Thyroid gland (tissue), 4 donors: ENCODE measurements around the gene DARS1. TPM values are rescaled to one million over a fixed set of nuclear protein-coding genes. Genes with fewer than 3 reads are reported as not detected.

Source experiments
- DNase-seq, 2 donors: peaks; one replicate each; pipeline ENCODE4 v3.0.0-alpha.2; 2019
- H3K27ac ChIP-seq, 3 donors: fragments of 200-600 bp; sonication (generic); 1 replicate in 2 of 3; 2 replicates in 1 of 3; pipeline ENCODE4 v1.5.1; 2016 to 2019; ENCODE audit warnings: mild to moderate bottlenecking in 1 of 3, moderate library complexity in 1 of 3
- H3K27me3 ChIP-seq: fragments of 200-600 bp; sonication (generic); one replicate; pipeline ENCODE4 v1.5.1; 2019
- H3K36me3 ChIP-seq, 2 donors: fragments of 200-600 bp; sonication (generic); one replicate each; pipeline ENCODE4 v1.5.1; 2016 to 2019
- H3K4me1 ChIP-seq, 2 donors: fragments of 200-600 bp; sonication (generic); one replicate each; pipeline ENCODE4 v1.5.1; 2017 to 2019
- H3K4me3 ChIP-seq, 3 donors: fragments of 200-600 bp; sonication (generic); replicated peaks in 1 of 3; 1 replicate in 2 of 3; 2 replicates in 1 of 3; pipeline ENCODE4 v1.5.1; 2016; ENCODE audit warnings: mild to moderate bottlenecking in 1 of 3
- H3K9me3 ChIP-seq: fragments of 200-600 bp; sonication (generic); one replicate; pipeline ENCODE4 v1.5.1; 2017
- CTCF ChIP-seq, 6 experiments: fragments of 200-600 bp in 3 of 6; fragments of 450-650 bp in 3 of 6; sonication (generic) in 3 of 6; IDR thresholded peaks; one replicate each; pipeline ENCODE4 v1.5.1; 2016 to 2019; ENCODE audit warnings: antibody characterized with exemption in 6 of 6, mild to moderate bottlenecking in 2 of 6, inconsistent platforms in 1 of 6, moderate library complexity in 1 of 6
- POLR2A ChIP-seq, 2 donors: fragments of 450-650 bp; IDR thresholded peaks; one replicate each; pipeline ENCODE4 v1.6.1; 2017; ENCODE audit warnings: antibody characterized with exemption in 2 of 2, mild to moderate bottlenecking in 2 of 2, moderate library complexity in 1 of 2
- WGBS, 2 donors: methylation state at CpG; one replicate each; pipeline ENCODE4 v1.1.5; 2017; 5-methylcytosine and 5-hydroxymethylcytosine counted together
- intact Hi-C: fragments of 100-400 bp; cut with DNase I; formaldehyde crosslinking; loops from one replicate; pipeline ENCODE4 v1.15.1; 2023
- total RNA-seq, 4 donors: library from RNA; depleted of rRNA; stranded (reverse); fragments of >200 nt; gene quantifications; one replicate each; pipeline ENCODE4 v1.2.3, GENCODE V29; 2016

The DARS1 gene
- total RNA-seq, 4 donors from 2014 or later, result 69.6 to 94.4 (median 75.9) TPM

GRCh38 chr2:135954020-135954601 lies 31.3 kb downstream of the DARS1 start:
- no peak for TF ChIP-seq CTCF (IDR thresholded peaks at IDR 0.05)
- no peak for TF ChIP-seq POLR2A (IDR thresholded peaks at IDR 0.05)
- no peaks in the 10 kb centered on the region for H3K27me3 ChIP-seq
- H3K4me1 ChIP-seq, result peaks cover 15 to 19% of the 10 kb centered on the region in 2 donors
- H3K9me3 ChIP-seq, result no peaks in the 10 kb centered on the region
- no peak for DNase-seq
- H3K4me3 ChIP-seq, result no peak overlapping the region
- 91 to 93% methylated on average over 5 of the region's 5 CpGs for WGBS, 2 donors
- intact Hi-C loops, result no loop called here
- no peak overlapping the region for H3K27ac ChIP-seq
- no peaks in the 10 kb centered on the region for H3K36me3 ChIP-seq

DNA sequence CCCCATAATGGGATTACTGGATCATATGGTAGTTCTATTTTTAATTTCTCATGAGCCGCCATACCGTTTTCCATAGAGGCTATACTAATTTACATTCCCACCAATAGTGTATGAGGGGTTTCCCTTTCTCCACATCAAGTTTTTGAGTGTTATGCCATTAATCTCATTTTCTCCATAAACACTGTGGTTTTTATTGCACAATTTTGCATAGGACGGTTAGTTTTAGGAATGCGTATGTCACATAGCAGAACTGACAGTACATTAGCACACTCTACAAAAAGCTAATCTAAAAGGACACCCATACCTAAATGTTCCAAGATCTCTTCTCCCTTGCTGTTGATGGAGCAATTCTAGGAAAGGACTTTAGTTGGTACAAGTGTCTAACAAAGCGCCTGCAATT lies 32.5 kb downstream of the DARS1 start:
- TF ChIP-seq CTCF (IDR thresholded peaks at IDR 0.05) (no peak), POLR2A (IDR thresholded peaks at IDR 0.05) (no peak)
- H3K27ac ChIP-seq, result no peak overlapping the region
- peaks cover 19 to 20% of the 10 kb centered on the region in 2 donors for H3K4me1 ChIP-seq
- H3K27me3 ChIP-seq, result no peaks in the 10 kb centered on the region
- intact Hi-C loops, result no loop called here
- no peak for DNase-seq
- no peak overlapping the region for H3K4me3 ChIP-seq
- 94 to 97% methylated on average over 5 of the region's 5 CpGs for WGBS, 2 donors
- no peaks in the 10 kb centered on the region for H3K36me3 ChIP-seq
- no peaks in the 10 kb centered on the region for H3K9me3 ChIP-seq

GRCh38 chr2:135951041-135951583 lies 34.3 kb downstream of the DARS1 start:
- TF ChIP-seq POLR2A (IDR thresholded peaks at IDR 0.05) (no peak), CTCF (IDR thresholded peaks at IDR 0.05) (no peak)
- WGBS, 2 donors, result 56 to 59% methylated on average over 3 of the region's 3 CpGs
- H3K27ac ChIP-seq, result no peak overlapping the region

DNA sequence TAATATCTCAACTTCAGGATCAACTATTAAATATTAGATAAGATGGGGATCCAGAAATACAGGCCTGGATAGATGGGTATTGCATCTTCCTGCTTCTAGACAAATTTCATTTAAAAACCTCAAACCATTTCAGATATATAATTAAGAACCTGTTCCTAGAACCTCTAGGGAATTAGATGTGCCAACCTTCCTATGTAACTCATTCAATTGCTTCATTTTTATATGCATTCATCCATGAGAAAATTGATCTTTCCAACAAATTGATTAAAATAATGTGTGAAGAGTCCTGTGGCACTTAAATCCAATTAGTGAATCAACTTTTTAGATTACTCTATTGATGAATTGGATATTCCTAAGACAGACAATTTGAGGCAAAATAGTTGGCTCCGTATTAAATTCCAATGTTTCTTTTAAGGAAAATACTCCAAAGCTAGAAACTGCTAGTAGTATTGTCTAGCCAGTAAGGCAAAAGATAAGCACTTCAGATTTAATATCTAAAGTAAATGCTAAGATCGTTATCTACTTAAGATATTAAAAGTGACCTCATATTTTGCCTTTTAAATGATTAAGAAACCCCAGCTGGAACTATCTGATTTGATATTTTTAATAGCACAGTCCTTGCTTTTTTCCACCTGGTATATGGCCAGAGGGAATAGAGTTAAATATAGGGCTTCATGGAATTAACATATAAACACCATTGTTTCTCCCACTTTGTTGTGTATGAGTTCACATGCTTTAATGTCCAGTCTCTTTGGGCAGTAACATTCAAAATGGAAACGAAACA lies 35.8 kb downstream of the DARS1 start:
- H3K4me1 ChIP-seq, result peaks cover 19 to 20% of the 10 kb centered on the region in 2 donors
- H3K27me3 ChIP-seq, result no peaks in the 10 kb centered on the region
- WGBS, 2 donors, result 83 to 85% methylated on average over 3 of the region's 3 CpGs
- H3K4me3 ChIP-seq, result no peak overlapping the region
- DNase-seq, result no peak
- no peaks in the 10 kb centered on the region for H3K36me3 ChIP-seq
- H3K27ac ChIP-seq, result no peak overlapping the region
- intact Hi-C loops, result no loop called here
- H3K9me3 ChIP-seq, result no peaks in the 10 kb centered on the region
- TF ChIP-seq POLR2A (IDR thresholded peaks at IDR 0.05), result no peak
- no peak for TF ChIP-seq CTCF (IDR thresholded peaks at IDR 0.05)

More at GRCh38 chr2:135951041-135951583, 34.3 kb downstream of the DARS1 start:
- peak in 1 of 2 donors; percentile 12 for DNase-seq
- peaks cover 19 to 20% of the 10 kb centered on the region in 2 donors for H3K4me1 ChIP-seq
- H3K36me3 ChIP-seq, result no peaks in the 10 kb centered on the region
- no peaks in the 10 kb centered on the region for H3K9me3 ChIP-seq
- no peak overlapping the region for H3K4me3 ChIP-seq
- H3K27me3 ChIP-seq, result no peaks in the 10 kb centered on the region
- intact Hi-C loops, result no loop called here
